AG04450 (cell line): ENCODE measurements around the gene AP3D1. TPM values are rescaled to one million over a fixed set of nuclear protein-coding genes. Genes with fewer than 3 reads are reported as not detected.

Experiments
- CTCF ChIA-PET: fragments of 300-600, 350-600 bp; formaldehyde crosslinking; extraction: SDS; loops from one replicate; lab custom pipeline; 2022; ENCODE audit warnings: antibody characterized with exemption, inconsistent platforms; lab: Charles Lee
- POLR2A ChIA-PET: fragments of 350-600 bp; formaldehyde crosslinking; extraction: SDS; loops from one replicate; lab custom pipeline; 2021; ENCODE audit warnings: antibody characterized with exemption, inconsistent platforms; lab: Yijun Ruan, JAX
- DNase-seq: peaks from one replicate; pipeline ENCODE4 v3.0.0-alpha.2; 2011; ENCODE audit warnings: low read depth, low spot score
- H3K27ac ChIP-seq: one replicate; pipeline ENCODE4 v1.5.1; 2012; ENCODE audit warnings: low read depth, low read length, control low read depth
- H3K27me3 ChIP-seq: one replicate; pipeline ENCODE4 v1.6.0; 2012; ENCODE audit warnings: low read length; ENCODE audit not compliant: control insufficient read depth, insufficient read depth
- H3K4me3 ChIP-seq: 2 replicates; pipeline ENCODE4 v1.5.1; 2011; ENCODE audit warnings: mild to moderate bottlenecking, low read depth, low read length, control low read depth
- H3K9me3 ChIP-seq: 2 replicates; pipeline ENCODE4 v1.5.1; 2012; ENCODE audit warnings: low read length; ENCODE audit not compliant: control insufficient read depth, insufficient read depth
- CTCF ChIP-seq: IDR thresholded peaks from 2 replicates; pipeline ENCODE4 v1.5.1; 2011; ENCODE audit warnings: low read depth, low read length, control low read depth, inconsistent platforms
- polyA plus RNA-seq: library from polyadenylated mRNA; depleted of rRNA; stranded (reverse); fragments of >200 nt; gene quantifications from 2 replicates; pipeline ENCODE4 v1.2.3, GENCODE V29; 2011

The AP3D1 gene
- polyA plus RNA-seq, 1 experiment: 68.2 TPM

- ChIA-PET POLR2A (no interaction called here), CTCF (no interaction called here)
- Histone ChIP-seq H3K9me3 (peaks cover 4% of the 10 kb centered on the region; the same call in 1 of the 2 replicates), H3K27me3 (no peaks in the 10 kb centered on the region), H3K4me3 (no peak overlapping the region), H3K27ac (no peak overlapping the region)
- DNase-seq: no peak
- TF ChIP-seq CTCF: no peak
Measured at GRCh38 chr19:2064395-2064787, 87.0 kb downstream of the AP3D1 start.

GRCh38 chr19:2063824-2064223, 87.5 kb downstream of the AP3D1 start:
- no peak for DNase-seq
- ChIA-PET CTCF (no interaction called here), POLR2A (interaction anchor here (0.6 to 0.7 kb wide), 2 partner anchors 59 to 422 kb away, joined by 4 read pairs; no protein-coding TSS in a partner anchor)
- H3K9me3 ChIP-seq: peaks cover 4% of the 10 kb centered on the region; the same call in 1 of the 2 replicates
- H3K27ac ChIP-seq: no peak overlapping the region
- H3K4me3 ChIP-seq: no peak overlapping the region
- H3K27me3 ChIP-seq: no peaks in the 10 kb centered on the region
- no peak for TF ChIP-seq CTCF

GRCh38 chr19:2062770-2063169, 88.6 kb downstream of the AP3D1 start:
- ChIA-PET CTCF (no interaction called here), POLR2A (no interaction called here)
- Histone ChIP-seq H3K27ac (no peak overlapping the region), H3K27me3 (no peaks in the 10 kb centered on the region), H3K9me3 (peaks cover 4% of the 10 kb centered on the region; the same call in 1 of the 2 replicates), H3K4me3 (no peak overlapping the region)
- TF ChIP-seq CTCF: no peak
- no peak for DNase-seq

- CTCF ChIA-PET: interaction anchor here (0.5 kb wide), 1 partner anchor 43 kb away, joined by 8 read pairs; no protein-coding TSS in a partner anchor
- Histone ChIP-seq H3K9me3 (peaks cover 4% of the 10 kb centered on the region; the same call in 1 of the 2 replicates), H3K27me3 (no peaks in the 10 kb centered on the region), H3K27ac (no peak overlapping the region), H3K4me3 (peak overlapping the region; percentile 68)
- no peak for TF ChIP-seq CTCF
- POLR2A ChIA-PET: interaction anchor here (0.6 to 0.8 kb wide), 3 partner anchors 9 to 133 kb away, joined by 3 to 8 read pairs (median 3); no protein-coding TSS in a partner anchor
- no peak for DNase-seq
Measured at GRCh38 chr19:2062389-2062729, 89.0 kb downstream of the AP3D1 start.

- DNase-seq: peak; percentile 92
- peaks cover 4% of the 10 kb centered on the region; the same call in 1 of the 2 replicates for H3K9me3 ChIP-seq
- no peak for TF ChIP-seq CTCF
- CTCF ChIA-PET: interaction anchor here (0.5 kb wide), 1 partner anchor 43 kb away, joined by 8 read pairs; no protein-coding TSS in a partner anchor
- POLR2A ChIA-PET: interaction anchor here (0.6 to 0.8 kb wide), 3 partner anchors 10 to 132 kb away, joined by 3 to 8 read pairs (median 3); no protein-coding TSS in a partner anchor
- H3K27me3 ChIP-seq: no peaks in the 10 kb centered on the region
- peak overlapping the region; percentile 68 for H3K4me3 ChIP-seq
- H3K27ac ChIP-seq: peak overlapping the region; percentile 61
Measured at GRCh38 chr19:2061495-2062388, 89.6 kb downstream of the AP3D1 start.
